ENCODE measurements around the gene FNDC10.

The FNDC10 gene

GRCh38 chr1:1552263-1552639, 47.7 kb downstream of the FNDC10 start:
- Histone ChIP-seq H4K20me1 (peaks cover 70 to 100% (median 95%) of the 10 kb centered on the region in 11 experiments; a peak in 21 of 22 replicates), H3K27me3 (no peaks in the 10 kb centered on the region), H3K9me3 (replicated peaks in 1 of 11) (no peaks in the 10 kb centered on the region), H3K4me3 (no peak overlapping the region), H3K4me1 (peaks cover 25 to 50% (median 35%) of the 10 kb centered on the region in 10 experiments), H3K36me3 (peaks cover 5 to 52% (median 24%) of the 10 kb centered on the region in 11 experiments; a peak in 18 of 22 replicates), H3K4me2 (peak overlapping the region in 3 of 11 experiments; percentile 29 to 30 (median 29); a peak in 4 of 22 replicates), H3K27ac (no peak overlapping the region), H3K9ac (peak overlapping the region in 5 of 11 experiments; percentile 20 to 52 (median 29); a peak in 5 of 22 replicates)
- no peak for TF ChIP-seq Cebpa-rat (IDR thresholded peaks at IDR 0.05)

GRCh38 chr1:1551524-1552262, 48.2 kb downstream of the FNDC10 start:
- no peaks in the 10 kb centered on the region for H3K27me3 ChIP-seq
- no peak overlapping the region for H3K4me3 ChIP-seq
- no peak overlapping the region for H3K27ac ChIP-seq
- H3K9ac ChIP-seq, result peak overlapping the region in 7 of 11 experiments; percentile 15 to 52 (median 34); a peak in 7 of 22 replicates
- H3K9me3 ChIP-seq (replicated peaks in 1 of 11), result no peaks in the 10 kb centered on the region
- H3K36me3 ChIP-seq, result peaks cover 5 to 52% (median 22%) of the 10 kb centered on the region in 11 experiments; a peak in 18 of 22 replicates
- TF ChIP-seq Cebpa-rat (IDR thresholded peaks at IDR 0.05), result no peak
- H4K20me1 ChIP-seq, result peaks cover 73 to 100% (median 94%) of the 10 kb centered on the region in 11 experiments; a peak in 21 of 22 replicates
- peak overlapping the region in 8 of 11 experiments; percentile 26 to 51 (median 32); a peak in 10 of 22 replicates for H3K4me2 ChIP-seq
- H3K4me1 ChIP-seq, result peaks cover 25 to 47% (median 35%) of the 10 kb centered on the region in 10 experiments

- no peak overlapping the region for H3K4me3 ChIP-seq
- no peak for TF ChIP-seq Cebpa-rat (IDR thresholded peaks at IDR 0.05)
- H4K20me1 ChIP-seq, result peaks cover 66 to 100% (median 93%) of the 10 kb centered on the region in 11 experiments; a peak in 21 of 22 replicates
- H3K27ac ChIP-seq, result peak overlapping the region in 4 of 11 experiments; percentile 15 to 42 (median 28); a peak in 5 of 22 replicates
- peak overlapping the region in 9 of 11 experiments; percentile 16 to 51 (median 42); a peak in 13 of 22 replicates for H3K9ac ChIP-seq
- H3K4me2 ChIP-seq, result peak overlapping the region in 7 of 11 experiments; percentile 2 to 51 (median 37); a peak in 13 of 22 replicates
- no peaks in the 10 kb centered on the region for H3K27me3 ChIP-seq
- peaks cover 25 to 47% (median 35%) of the 10 kb centered on the region in 10 experiments for H3K4me1 ChIP-seq
- H3K36me3 ChIP-seq, result peaks cover 5 to 51% (median 27%) of the 10 kb centered on the region in 11 experiments; a peak in 18 of 22 replicates
- H3K9me3 ChIP-seq (replicated peaks in 1 of 11), result no peaks in the 10 kb centered on the region
Measured at GRCh38 chr1:1550591-1551432, 49.1 kb downstream of the FNDC10 start.

GRCh38 chr1:1550087-1550486, 49.8 kb downstream of the FNDC10 start:
- Histone ChIP-seq H3K27me3 (no peaks in the 10 kb centered on the region), H3K36me3 (peaks cover 2 to 51% (median 24%) of the 10 kb centered on the region in 11 experiments; a peak in 17 of 22 replicates), H3K4me2 (peak overlapping the region in 1 of 11 experiments; percentile 45; a peak in 2 of 22 replicates), H4K20me1 (peaks cover 59 to 100% (median 93%) of the 10 kb centered on the region in 11 experiments; a peak in 21 of 22 replicates), H3K4me1 (peaks cover 19 to 40% (median 30%) of the 10 kb centered on the region in 10 experiments), H3K9ac (peak overlapping the region in 8 of 11 experiments; percentile 16 to 51 (median 38); a peak in 8 of 22 replicates), H3K9me3 (replicated peaks in 1 of 11) (no peaks in the 10 kb centered on the region), H3K27ac (peak overlapping the region in 3 of 11 experiments; percentile 27 to 42 (median 29); a peak in 1 of 22 replicates), H3K4me3 (no peak overlapping the region)
- no peak for TF ChIP-seq Cebpa-rat (IDR thresholded peaks at IDR 0.05)

- Histone ChIP-seq H3K4me1 (peaks cover 9 to 30% (median 21%) of the 10 kb centered on the region in 10 experiments; a peak in 19 of 20 replicates), H3K36me3 (peaks cover 3 to 61% (median 35%) of the 10 kb centered on the region in 11 experiments), H3K4me2 (no peak overlapping the region), H3K27me3 (no peaks in the 10 kb centered on the region), H3K27ac (no peak overlapping the region), H3K9me3 (replicated peaks in 1 of 11) (no peaks in the 10 kb centered on the region), H4K20me1 (peaks cover 49 to 100% (median 91%) of the 10 kb centered on the region in 11 experiments; a peak in 21 of 22 replicates), H3K4me3 (no peak overlapping the region), H3K9ac (0 out of 22 replicates have a peak overlapping the region, but pooled peaks of 1 of the 11 experiments have one; percentile 2)
- TF ChIP-seq Cebpa-rat (IDR thresholded peaks at IDR 0.05), result no peak
Measured at GRCh38 chr1:1548591-1548990, 51.3 kb downstream of the FNDC10 start.
